DND-41 (cell line): ENCODE data around the gene TASOR2.

Experiments used
- EZH2 ChIP-seq: IDR thresholded peaks from 3 replicates; pipeline ENCODE4 v1.6.1; 2012; ENCODE audit warnings: borderline replicate concordance, low read depth, mild to moderate bottlenecking, moderate library complexity, low read length, inconsistent platforms; ENCODE audit not compliant: severe bottlenecking
- TF ChIP-seq, protein P1 (sequence below): IDR thresholded peaks from 2 replicates; pipeline ENCODE4 v1.5.1; 2012; ENCODE audit warnings: borderline replicate concordance, low read length, moderate library complexity, mild to moderate bottlenecking; ENCODE audit not compliant: poor library complexity, severe bottlenecking; ENCODE audit errors: extremely low read depth

DNA sequence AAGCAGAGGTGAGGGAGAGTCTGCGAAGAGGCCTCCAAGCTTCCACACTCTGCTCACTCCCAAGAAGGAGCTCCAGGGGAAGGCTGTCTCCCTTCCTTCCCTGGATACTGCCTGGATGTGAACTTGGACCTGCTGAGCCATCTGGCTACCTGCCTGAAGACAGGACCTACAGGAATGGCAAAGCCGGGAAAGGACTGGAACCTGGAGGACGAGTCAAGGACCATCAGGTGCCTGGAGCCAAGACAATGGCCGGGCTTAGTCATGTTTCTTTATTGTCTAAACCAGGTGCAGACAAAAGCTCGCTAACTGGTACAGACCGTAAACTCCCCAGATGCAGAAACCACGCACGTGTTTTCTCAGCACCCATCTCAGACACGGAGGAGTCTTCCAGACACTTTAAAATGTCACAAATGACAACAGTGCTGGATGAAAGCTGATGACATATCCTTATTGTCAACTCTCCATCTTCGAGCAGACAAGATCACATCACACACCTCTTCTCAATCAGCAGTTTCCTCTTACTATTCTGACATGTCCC, 30.4 kb upstream of the TASOR2 start:
- no peak for TF ChIP-seq EZH2
- TF ChIP-seq, protein P1, sequence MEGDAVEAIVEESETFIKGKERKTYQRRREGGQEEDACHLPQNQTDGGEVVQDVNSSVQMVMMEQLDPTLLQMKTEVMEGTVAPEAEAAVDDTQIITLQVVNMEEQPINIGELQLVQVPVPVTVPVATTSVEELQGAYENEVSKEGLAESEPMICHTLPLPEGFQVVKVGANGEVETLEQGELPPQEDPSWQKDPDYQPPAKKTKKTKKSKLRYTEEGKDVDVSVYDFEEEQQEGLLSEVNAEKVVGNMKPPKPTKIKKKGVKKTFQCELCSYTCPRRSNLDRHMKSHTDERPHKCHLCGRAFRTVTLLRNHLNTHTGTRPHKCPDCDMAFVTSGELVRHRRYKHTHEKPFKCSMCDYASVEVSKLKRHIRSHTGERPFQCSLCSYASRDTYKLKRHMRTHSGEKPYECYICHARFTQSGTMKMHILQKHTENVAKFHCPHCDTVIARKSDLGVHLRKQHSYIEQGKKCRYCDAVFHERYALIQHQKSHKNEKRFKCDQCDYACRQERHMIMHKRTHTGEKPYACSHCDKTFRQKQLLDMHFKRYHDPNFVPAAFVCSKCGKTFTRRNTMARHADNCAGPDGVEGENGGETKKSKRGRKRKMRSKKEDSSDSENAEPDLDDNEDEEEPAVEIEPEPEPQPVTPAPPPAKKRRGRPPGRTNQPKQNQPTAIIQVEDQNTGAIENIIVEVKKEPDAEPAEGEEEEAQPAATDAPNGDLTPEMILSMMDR, result no peak
